ENCODE data around the gene MAPK8IP2.
"Not testable (repeated sequence)": the region's sequence is repeated elsewhere in the genome, so short reads cannot be mapped to it uniquely, and the experiment has no call there.

DNA sequence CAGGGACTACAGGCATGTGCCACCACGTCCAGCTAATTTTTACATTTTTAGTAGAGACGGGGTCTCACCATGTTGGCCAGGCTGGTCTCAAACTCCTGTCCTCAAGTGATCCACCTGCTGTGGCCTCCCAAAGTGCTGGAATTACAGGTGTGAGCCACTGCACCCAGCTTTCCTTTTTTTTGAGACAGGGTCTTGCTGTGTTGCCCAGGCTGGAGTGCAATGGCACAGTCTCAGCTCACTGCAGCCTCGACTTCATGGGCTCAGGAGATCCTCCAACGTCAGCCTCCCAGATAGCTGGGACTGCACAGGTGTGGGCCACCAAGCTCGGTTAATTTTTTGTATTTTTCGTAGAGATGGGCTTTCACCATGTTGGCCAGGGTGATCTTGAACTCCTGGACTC is 54.1 kb downstream of the MAPK8IP2 start:
- TF ChIP-seq EZH2 (IDR thresholded peaks at IDR 0.05; ENCODE audit: low read length), result not testable (repeated sequence)
- TF ChIP-seq, protein P1, sequence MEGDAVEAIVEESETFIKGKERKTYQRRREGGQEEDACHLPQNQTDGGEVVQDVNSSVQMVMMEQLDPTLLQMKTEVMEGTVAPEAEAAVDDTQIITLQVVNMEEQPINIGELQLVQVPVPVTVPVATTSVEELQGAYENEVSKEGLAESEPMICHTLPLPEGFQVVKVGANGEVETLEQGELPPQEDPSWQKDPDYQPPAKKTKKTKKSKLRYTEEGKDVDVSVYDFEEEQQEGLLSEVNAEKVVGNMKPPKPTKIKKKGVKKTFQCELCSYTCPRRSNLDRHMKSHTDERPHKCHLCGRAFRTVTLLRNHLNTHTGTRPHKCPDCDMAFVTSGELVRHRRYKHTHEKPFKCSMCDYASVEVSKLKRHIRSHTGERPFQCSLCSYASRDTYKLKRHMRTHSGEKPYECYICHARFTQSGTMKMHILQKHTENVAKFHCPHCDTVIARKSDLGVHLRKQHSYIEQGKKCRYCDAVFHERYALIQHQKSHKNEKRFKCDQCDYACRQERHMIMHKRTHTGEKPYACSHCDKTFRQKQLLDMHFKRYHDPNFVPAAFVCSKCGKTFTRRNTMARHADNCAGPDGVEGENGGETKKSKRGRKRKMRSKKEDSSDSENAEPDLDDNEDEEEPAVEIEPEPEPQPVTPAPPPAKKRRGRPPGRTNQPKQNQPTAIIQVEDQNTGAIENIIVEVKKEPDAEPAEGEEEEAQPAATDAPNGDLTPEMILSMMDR (optimal IDR thresholded peaks at IDR 0.05 in 1 of 3, IDR thresholded peaks at IDR 0.05 in 1 of 3, conservative IDR thresholded peaks at IDR 0.05 in 1 of 3; ENCODE audit: extremely low read depth in 1 of 3, insufficient read depth in 2 of 3, low read length in 3 of 3), result not testable (repeated sequence)

All from keratinocyte (primary cell).